ENCODE data around the gene NFYA.

Gene NFYA

DNA sequence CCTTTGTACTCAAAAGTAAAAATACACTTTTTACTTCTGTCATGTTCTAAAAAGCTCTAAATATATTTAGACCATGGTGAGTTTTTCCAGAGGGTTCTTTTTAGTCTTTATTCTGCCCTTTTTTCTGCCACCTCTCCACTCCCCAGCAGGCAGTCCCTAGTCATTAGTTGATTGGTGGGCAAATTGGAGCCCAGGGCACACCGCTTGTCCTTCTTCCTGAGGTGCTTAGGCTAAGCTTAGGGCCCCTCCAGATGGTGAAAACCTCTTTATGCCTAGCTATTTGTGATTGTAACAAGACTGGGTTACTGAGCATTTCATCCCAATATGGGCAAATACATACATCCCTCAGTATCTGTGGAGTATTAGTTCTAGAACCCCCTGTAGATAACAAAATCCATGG, 75.1 kb downstream of the NFYA start:
- Histone ChIP-seq H3K9me2 (replicated peaks; ENCODE audit: control insufficient read depth, low read length) (no peaks in the 10 kb centered on the region), H4K20me1 (ENCODE audit: control insufficient read depth, insufficient read depth, low read depth, low read length) (no peaks in the 10 kb centered on the region), H3F3A (ENCODE audit: control insufficient read depth, insufficient read depth) (no peaks in the 10 kb centered on the region), H3K4me1 (ENCODE audit: control insufficient read depth, low read length) (no peaks in the 10 kb centered on the region), H3K27me3 (ENCODE audit: control insufficient read depth, low read length) (no peaks in the 10 kb centered on the region), H3K79me2 (ENCODE audit: control insufficient read depth, low read length) (no peaks in the 10 kb centered on the region), H3K36me3 (ENCODE audit: control insufficient read depth, low read length) (no peaks in the 10 kb centered on the region), H3K9me3 (ENCODE audit: control insufficient read depth, insufficient read depth, low read length) (no peaks in the 10 kb centered on the region), H3K4me2 (ENCODE audit: low read length) (no peak overlapping the region), H3K27ac (ENCODE audit: low read depth, low read length) (no peak overlapping the region), H3K4me3 (ENCODE audit: low read length) (no peak overlapping the region)
- TF ChIP-seq EZH2phosphoT487 (IDR thresholded peaks at IDR 0.05; ENCODE audit: borderline replicate concordance, low read length), result no peak
- TF ChIP-seq, protein P1, sequence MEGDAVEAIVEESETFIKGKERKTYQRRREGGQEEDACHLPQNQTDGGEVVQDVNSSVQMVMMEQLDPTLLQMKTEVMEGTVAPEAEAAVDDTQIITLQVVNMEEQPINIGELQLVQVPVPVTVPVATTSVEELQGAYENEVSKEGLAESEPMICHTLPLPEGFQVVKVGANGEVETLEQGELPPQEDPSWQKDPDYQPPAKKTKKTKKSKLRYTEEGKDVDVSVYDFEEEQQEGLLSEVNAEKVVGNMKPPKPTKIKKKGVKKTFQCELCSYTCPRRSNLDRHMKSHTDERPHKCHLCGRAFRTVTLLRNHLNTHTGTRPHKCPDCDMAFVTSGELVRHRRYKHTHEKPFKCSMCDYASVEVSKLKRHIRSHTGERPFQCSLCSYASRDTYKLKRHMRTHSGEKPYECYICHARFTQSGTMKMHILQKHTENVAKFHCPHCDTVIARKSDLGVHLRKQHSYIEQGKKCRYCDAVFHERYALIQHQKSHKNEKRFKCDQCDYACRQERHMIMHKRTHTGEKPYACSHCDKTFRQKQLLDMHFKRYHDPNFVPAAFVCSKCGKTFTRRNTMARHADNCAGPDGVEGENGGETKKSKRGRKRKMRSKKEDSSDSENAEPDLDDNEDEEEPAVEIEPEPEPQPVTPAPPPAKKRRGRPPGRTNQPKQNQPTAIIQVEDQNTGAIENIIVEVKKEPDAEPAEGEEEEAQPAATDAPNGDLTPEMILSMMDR (IDR thresholded peaks at IDR 0.05; ENCODE audit: low read depth, low read length, poor library complexity, severe bottlenecking), result no peak
